Measurements from ENCODE around the gene TFEB. TPM values are rescaled to one million over a fixed set of nuclear protein-coding genes. Genes with fewer than 3 reads are reported as not detected.

The TFEB gene
- total and polyA plus RNA-seq, 2 donors (not counting 3 experiments of a cell fraction or from before 2014, with no cell fraction given): 4.9 to 6.6 TPM

- Histone ChIP-seq H4K20me1 (replicated peaks; ENCODE audit: control insufficient read depth, extremely low read depth, insufficient read depth, low read length) (no peaks in the 10 kb centered on the region), H3K9me3 (replicated peaks; ENCODE audit: control insufficient read depth, insufficient read depth, low read length) (no peaks in the 10 kb centered on the region), H3K36me3 (ENCODE audit: control insufficient read depth in 2 of 2, extremely low read depth in 1 of 2, insufficient read depth in 2 of 2, low read length in 2 of 2) (no peaks in the 10 kb centered on the region), H3K4me1 (ENCODE audit: control insufficient read depth, extremely low read depth, insufficient read depth, low read length) (no peaks in the 10 kb centered on the region), H3K9me1 (replicated peaks; ENCODE audit: control insufficient read depth, extremely low read depth, insufficient read depth, low read length) (no peaks in the 10 kb centered on the region), H2AFZ (ENCODE audit: low read depth, low read length) (no peak overlapping the region), H3K27me3 (ENCODE audit: control insufficient read depth in 2 of 2, insufficient read depth in 2 of 2, low read length in 2 of 2) (peaks cover 0 to 3% of the 10 kb centered on the region in 2 experiments), H3K79me2 (ENCODE audit: control insufficient read depth, insufficient read depth, low read length) (no peaks in the 10 kb centered on the region), H3K27ac (ENCODE audit: insufficient read depth, low read depth, low read length) (no peak overlapping the region), H3K9ac (replicated peaks; ENCODE audit: extremely low read depth, insufficient read depth, low read length) (no peak overlapping the region), H3K4me3 (replicated peaks in 1 of 3; ENCODE audit: insufficient read depth in 1 of 3, low read depth in 1 of 3, low read length in 3 of 3) (no peak overlapping the region), H3K4me2 (ENCODE audit: insufficient read depth, low read length) (no peak overlapping the region)
- dilution Hi-C loops (cut with MboI; ENCODE audit: extremely low pct_ligation_motif_present, low sequenced_read_pairs): no loop called here
- BruUV-seq (replicated peaks): no TSS peak
- intact Hi-C loops (cut with micrococcal nuclease): no loop called here
- ChIA-PET CTCF (no interaction called here), POLR2A (no interaction called here)
- FAIRE-seq (no peak), DNase-seq (ENCODE audit: low read depth, low spot score) (no peak)
- TF ChIP-seq MYC (IDR thresholded peaks at IDR 0.05; ENCODE audit: low read depth, low read length): no peak
- TF ChIP-seq EZH2 (IDR thresholded peaks at IDR 0.05; ENCODE audit: borderline replicate concordance, low read depth, low read length, severe bottlenecking): no peak
- TF ChIP-seq MAX (IDR thresholded peaks at IDR 0.05; ENCODE audit: insufficient read depth, insufficient read length): no peak
- TF ChIP-seq POLR2A (IDR thresholded peaks at IDR 0.05; ENCODE audit: low read depth, low read length): no peak
- TF ChIP-seq CTCF (IDR thresholded peaks at IDR 0.05; ENCODE audit: extremely low read depth in 1 of 2, insufficient read depth in 1 of 2, low read depth in 1 of 2, low read length in 2 of 2): no peak
Observed at GRCh38 chr6:41744236-41744787, 8.9 kb upstream of the TFEB start.

Measured in endothelial cell of umbilical vein (primary cell).